Body of pancreas (tissue), 4 donors: ENCODE results near the gene PPP1R7.

ENCODE experiments used
- CTCF ChIP-seq, 7 experiments: fragments of 450-650 bp in 4 of 7; fragments of 200-600 bp in 3 of 7; sonication (generic) in 3 of 7; IDR thresholded peaks; one replicate each; pipeline ENCODE4 v1.5.1; 2016 to 2019; ENCODE audit warnings: antibody characterized with exemption in 7 of 7
- POLR2A ChIP-seq, 3 donors: fragments of 450-650 bp; IDR thresholded peaks; one replicate each; pipeline ENCODE4 v1.6.1; 2016; ENCODE audit warnings: antibody characterized with exemption in 3 of 3, mild to moderate bottlenecking in 2 of 3

- TF ChIP-seq CTCF (IDR thresholded peaks at IDR 0.05), result no peak
- no peak for TF ChIP-seq POLR2A (IDR thresholded peaks at IDR 0.05)
Observed at GRCh38 chr2:241155936-241156335, 5.7 kb downstream of the PPP1R7 start.
